ENCODE data around the gene ARIH2.

Gene ARIH2

DNA sequence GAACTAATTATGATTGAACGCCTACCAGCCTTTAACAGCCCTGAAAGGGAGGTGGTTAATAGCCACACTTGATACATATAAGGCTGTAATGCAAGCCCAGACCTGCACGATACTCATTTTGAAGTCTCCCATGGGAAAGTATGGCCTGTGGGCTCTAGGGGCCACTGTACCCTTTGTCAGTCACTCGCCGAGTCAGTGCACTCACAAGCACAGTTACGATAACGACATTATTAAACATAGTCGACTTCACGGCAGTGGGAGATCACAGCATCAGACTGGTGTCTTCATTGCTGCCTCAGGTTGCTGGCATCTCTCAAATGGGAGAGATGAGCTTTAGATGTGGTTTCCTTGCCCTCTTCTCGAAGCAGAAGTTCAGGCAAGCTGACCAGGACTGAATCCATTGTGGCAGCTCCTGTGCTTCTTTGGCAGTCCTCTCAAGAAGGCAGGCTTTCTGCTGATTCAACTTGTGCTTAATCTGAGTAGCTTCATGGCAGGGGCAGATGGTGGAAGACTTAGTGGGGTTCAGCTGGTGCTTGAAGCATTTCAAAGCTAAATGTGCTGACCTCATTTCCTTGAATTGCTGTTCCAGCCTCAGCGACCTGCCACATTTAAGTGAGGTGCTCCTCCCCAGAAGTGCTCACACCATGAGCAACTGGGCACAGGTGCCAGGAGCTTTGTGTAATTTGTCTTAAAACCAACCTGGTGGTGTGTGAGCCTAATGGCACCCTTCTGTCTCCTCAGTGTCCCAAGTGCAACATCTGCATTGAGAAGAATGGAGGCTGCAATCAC, 55.6 kb downstream of the ARIH2 start:
- no peak for DNase-seq (ENCODE audit: low read depth, low spot score)

DNA sequence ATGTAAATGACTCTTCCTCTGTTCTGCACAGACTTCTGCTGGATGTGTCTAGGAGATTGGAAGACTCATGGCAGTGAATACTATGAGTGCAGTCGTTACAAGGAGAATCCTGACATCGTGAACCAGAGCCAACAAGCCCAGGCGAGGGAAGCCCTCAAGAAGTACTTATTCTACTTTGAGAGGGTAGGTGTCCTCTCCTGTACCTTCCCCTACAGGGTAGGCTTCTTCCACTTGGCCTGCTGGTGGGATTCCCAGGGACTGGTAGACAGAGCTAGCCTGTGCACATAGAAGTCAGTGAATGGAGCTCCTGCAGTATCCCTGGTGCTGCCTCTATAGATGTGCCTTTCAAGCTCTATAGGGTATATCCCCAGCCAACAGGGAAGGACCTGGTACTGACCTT, 60.8 kb downstream of the ARIH2 start:
- no peak for DNase-seq (ENCODE audit: low read depth, low spot score)

DNA sequence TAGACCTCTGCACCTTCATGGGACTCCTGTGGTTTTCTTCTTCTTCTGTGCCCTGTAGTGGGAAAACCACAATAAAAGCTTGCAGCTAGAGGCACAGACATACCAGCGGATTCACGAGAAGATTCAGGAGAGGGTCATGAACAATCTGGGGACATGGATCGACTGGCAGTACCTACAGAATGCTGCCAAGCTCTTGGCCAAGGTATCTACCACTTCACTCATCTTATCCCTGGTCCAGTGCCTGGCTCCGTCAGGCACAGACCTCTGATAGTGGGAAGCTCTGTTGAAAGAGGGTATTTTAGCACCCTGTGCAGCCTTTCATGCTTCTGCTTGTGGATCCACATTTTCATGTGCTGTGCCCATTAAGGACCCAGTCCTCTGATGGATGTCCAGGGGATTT, 61.7 kb downstream of the ARIH2 start:
- no peak for DNase-seq (ENCODE audit: low read depth, low spot score)

DNA sequence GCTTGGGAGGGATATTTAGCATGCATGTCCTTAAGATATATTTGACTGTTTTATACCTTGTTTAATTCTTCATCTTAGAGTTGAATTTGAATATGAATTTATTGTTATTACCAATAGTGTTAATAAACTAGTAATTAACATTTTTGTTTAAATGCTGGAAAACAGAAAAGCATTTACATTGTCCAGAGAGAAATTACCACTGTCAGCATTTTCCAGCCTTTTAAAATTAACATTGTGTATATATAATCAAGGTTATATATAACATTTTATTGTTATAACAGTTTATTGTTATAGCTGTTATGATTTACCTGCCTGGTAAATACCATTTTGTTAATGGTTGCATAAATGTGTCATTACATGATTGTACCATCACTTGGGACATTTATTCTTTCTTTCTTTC, 63.4 kb downstream of the ARIH2 start:
- no peak for DNase-seq (ENCODE audit: low read depth, low spot score)

DNA sequence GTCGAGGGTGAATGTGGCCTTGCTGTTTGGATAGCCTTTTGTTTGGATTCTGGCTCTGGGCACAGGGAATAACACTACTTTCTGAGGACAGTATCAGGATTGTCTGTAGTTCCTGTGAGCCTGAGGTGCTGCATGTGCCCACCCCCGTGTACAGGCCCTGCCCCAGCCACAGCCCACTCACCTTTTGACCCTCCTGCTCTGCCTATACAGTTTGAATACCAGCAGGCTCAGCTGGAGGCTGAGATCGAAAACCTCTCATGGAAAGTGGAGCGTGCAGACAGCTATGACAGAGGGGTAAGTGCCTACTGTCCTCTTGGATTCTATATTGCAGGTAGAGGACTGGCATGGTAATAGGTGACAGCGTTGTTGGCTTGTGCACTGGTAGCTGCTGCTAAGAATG, 64.0 kb downstream of the ARIH2 start:
- DNase-seq (ENCODE audit: low read depth, low spot score), result no peak

DNA sequence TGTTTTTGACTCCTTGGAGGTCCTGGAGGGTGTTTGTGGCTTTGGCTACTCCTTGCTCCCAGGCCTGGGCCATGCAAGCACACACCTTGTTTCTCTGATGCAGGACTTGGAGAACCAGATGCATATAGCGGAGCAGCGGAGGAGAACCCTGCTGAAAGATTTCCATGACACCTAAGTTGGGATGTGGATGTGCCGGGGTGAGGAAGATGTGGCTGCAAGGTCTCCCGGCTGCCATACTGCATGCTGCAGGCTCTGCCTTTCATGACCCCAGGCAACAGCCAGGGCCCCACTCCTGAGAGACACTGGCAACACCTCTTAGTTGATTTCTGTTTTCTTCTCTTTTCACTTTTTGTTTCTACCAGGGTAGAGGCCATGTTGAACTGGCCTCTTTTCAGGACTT, 64.5 kb downstream of the ARIH2 start:
- no peak for DNase-seq (ENCODE audit: low read depth, low spot score)

DNA sequence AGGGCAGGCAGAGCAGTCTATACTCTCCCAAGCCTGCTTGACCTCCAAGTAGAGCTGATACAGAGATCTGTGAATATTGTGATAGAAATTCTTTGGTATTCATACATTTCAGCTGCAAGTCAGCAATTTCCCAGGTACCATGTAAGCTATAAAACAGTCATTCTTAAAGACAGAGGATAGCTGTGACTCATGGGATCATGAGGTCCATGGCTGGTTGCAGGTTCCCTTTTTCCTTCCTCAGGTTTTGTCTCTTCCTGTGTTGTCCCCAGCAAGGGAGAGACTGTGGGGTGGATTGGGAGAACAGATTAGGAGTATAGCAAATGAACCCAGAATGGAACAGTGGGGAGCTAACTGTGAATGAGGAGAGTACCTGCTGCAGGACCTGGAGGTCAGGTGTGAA, 66.0 kb downstream of the ARIH2 start:
- DNase-seq (ENCODE audit: low read depth, low spot score), result no peak

DNA sequence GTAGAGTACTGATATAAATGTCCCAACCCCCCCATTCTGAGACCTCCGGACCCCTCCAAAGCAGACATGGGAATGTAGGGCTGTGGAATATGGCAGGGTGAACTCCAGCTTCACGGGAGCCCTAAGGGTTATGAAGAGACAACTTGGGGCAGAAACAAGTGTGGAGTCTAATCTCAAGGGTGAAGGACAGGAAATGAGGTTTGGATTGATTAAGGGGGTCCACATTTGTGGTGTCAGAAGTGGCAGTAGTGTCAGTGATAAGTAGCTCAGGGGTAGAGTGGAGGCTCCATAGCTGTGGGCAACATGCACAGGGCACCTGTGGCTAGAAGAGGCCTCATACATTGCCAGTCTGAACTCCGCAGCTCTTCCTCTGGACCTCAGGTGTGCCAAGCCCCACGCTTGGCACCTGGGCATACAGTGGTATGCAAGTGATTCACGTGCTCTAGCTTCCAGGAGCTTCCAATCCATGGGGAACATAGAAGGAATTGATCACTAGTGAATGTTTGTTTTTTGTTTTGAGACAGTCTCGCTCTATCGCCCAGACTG, 67.3 kb downstream of the ARIH2 start:
- no peak for DNase-seq (ENCODE audit: low read depth, low spot score)

- DNase-seq (ENCODE audit: low read depth, low spot score), result no peak
Measured at GRCh38 chr3:48989126-48989795, 70.6 kb downstream of the ARIH2 start.

GRCh38 chr3:48989796-48990635, 71.4 kb downstream of the ARIH2 start, which contains the start of gene P4HTM:
Gene P4HTM, plus strand, starts transcription at chr3:48990241. Its CDS starts 16 bp downstream, at chr3:48990257.
- DNase-seq (ENCODE audit: low read depth, low spot score), result no peak

DNA sequence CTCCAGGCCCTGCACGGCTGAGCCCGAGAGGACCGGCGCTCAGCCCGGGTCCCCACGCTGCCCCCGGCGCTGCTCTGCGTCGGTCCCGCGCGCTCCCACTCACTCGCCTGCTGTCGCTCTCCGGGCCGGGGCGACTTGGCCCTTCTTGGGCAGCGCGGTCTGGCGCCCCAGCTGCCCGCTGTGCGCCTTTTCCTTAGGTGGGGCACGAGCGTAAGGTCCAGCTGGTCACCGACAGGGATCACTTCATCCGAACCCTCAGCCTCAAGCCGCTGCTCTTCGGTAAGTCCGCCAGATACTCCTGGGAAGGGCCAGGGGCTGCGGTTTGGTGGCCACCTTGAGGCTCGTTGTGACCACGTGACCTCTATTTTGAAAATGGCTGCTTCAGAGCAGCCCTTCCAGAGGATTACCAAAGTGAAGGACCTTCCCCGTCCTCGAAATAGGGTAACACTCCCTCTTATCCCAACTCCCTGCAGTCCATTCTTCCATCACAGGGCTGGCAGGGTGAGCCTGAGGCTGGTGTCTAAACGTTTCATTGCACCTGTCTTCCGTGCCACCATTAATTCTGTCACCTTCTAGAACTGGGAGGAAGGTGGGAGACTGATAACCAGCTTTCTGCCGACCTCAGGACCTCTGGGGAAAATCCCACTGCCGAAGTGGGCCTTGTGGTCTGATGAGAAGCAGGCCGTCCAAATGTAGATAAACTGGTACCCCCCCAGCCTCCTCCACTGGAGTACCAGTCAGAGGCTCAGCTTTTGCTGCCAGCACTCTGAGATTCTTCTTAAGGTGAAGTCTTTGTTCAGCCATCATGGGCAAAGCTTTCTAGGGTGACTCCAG, 72.2 kb downstream of the ARIH2 start:
- no peak for DNase-seq (ENCODE audit: low read depth, low spot score)

GRCh38 chr3:48991851-48992545, 73.4 kb downstream of the ARIH2 start:
- no peak for DNase-seq (ENCODE audit: low read depth, low spot score)

GRCh38 chr3:48993834-48994233, 75.2 kb downstream of the ARIH2 start:
- DNase-seq (ENCODE audit: low read depth, low spot score), result no peak

- DNase-seq (ENCODE audit: low read depth, low spot score), result no peak
Measured at GRCh38 chr3:48996640-48997039, 78.0 kb downstream of the ARIH2 start.

- no peak for DNase-seq (ENCODE audit: low read depth, low spot score)
Measured at GRCh38 chr3:48997102-48997635, 78.5 kb downstream of the ARIH2 start.

GRCh38 chr3:48997714-48998637, 79.3 kb downstream of the ARIH2 start:
- DNase-seq (ENCODE audit: low read depth, low spot score), result no peak

GRCh38 chr3:48999085-48999858, 80.6 kb downstream of the ARIH2 start:
- DNase-seq (ENCODE audit: low read depth, low spot score), result no peak

- DNase-seq (ENCODE audit: low read depth, low spot score), result no peak
Measured at GRCh38 chr3:49001155-49001554, 82.5 kb downstream of the ARIH2 start.

All from iPS DF 19.7 (cell line).